ENCODE measurements around the gene CACNA1D.

CACNA1D gene

GRCh38 chr3:53798144-53798543 is 303.7 kb downstream of the CACNA1D start:
- ATAC-seq (replicated peaks; ENCODE audit: extremely low read depth, poor library complexity, severe bottlenecking) = no peak
- Mint-ChIP-seq H3K9me3 (no peaks in the 10 kb centered on the region), H3K27me3 (peaks cover 30% of the 10 kb centered on the region), H3K4me1 (no peaks in the 10 kb centered on the region), H3K4me3 (no peak overlapping the region), H3K36me3 (ENCODE audit: insufficient read depth) (peaks cover 1% of the 10 kb centered on the region), H3K27ac (ENCODE audit: low read depth) (no peak overlapping the region)
- DNase-seq (ENCODE audit: low spot score in 2 of 2) = no peak

- Mint-ChIP-seq H3K36me3 (ENCODE audit: insufficient read depth) (peaks cover 1% of the 10 kb centered on the region), H3K27ac (ENCODE audit: low read depth) (no peak overlapping the region), H3K27me3 (peaks cover 20% of the 10 kb centered on the region), H3K9me3 (no peaks in the 10 kb centered on the region), H3K4me3 (no peak overlapping the region), H3K4me1 (no peaks in the 10 kb centered on the region)
- ATAC-seq (replicated peaks; ENCODE audit: extremely low read depth, poor library complexity, severe bottlenecking) = no peak
- no peak for DNase-seq (ENCODE audit: low spot score in 2 of 2)
Measured at GRCh38 chr3:53799338-53799865, 305.0 kb downstream of the CACNA1D start.

- H3K36me3 Mint-ChIP-seq (ENCODE audit: insufficient read depth) = peaks cover 1% of the 10 kb centered on the region
- peaks cover 18% of the 10 kb centered on the region for H3K27me3 Mint-ChIP-seq
- no peaks in the 10 kb centered on the region for H3K9me3 Mint-ChIP-seq
- DNase-seq (ENCODE audit: low spot score in 2 of 2) (no peak), ATAC-seq (replicated peaks; ENCODE audit: extremely low read depth, poor library complexity, severe bottlenecking) (no peak)
- H3K4me1 Mint-ChIP-seq = no peaks in the 10 kb centered on the region
- H3K4me3 Mint-ChIP-seq = no peak overlapping the region
- H3K27ac Mint-ChIP-seq (ENCODE audit: low read depth) = no peak overlapping the region
Measured at GRCh38 chr3:53800041-53800906, 305.9 kb downstream of the CACNA1D start.

GRCh38 chr3:53801319-53801718 is 306.9 kb downstream of the CACNA1D start:
- no peak overlapping the region for H3K27ac Mint-ChIP-seq (ENCODE audit: low read depth)
- no peak for ATAC-seq (replicated peaks; ENCODE audit: extremely low read depth, poor library complexity, severe bottlenecking)
- H3K9me3 Mint-ChIP-seq = no peaks in the 10 kb centered on the region
- no peak for DNase-seq (ENCODE audit: low spot score in 2 of 2)
- H3K4me1 Mint-ChIP-seq = no peaks in the 10 kb centered on the region
- peaks cover 10% of the 10 kb centered on the region for H3K27me3 Mint-ChIP-seq
- no peak overlapping the region for H3K4me3 Mint-ChIP-seq
- H3K36me3 Mint-ChIP-seq (ENCODE audit: insufficient read depth) = peaks cover 1% of the 10 kb centered on the region

- Mint-ChIP-seq H3K36me3 (ENCODE audit: insufficient read depth) (peaks cover 1% of the 10 kb centered on the region), H3K27ac (ENCODE audit: low read depth) (no peak overlapping the region), H3K4me1 (no peaks in the 10 kb centered on the region), H3K27me3 (peaks cover 21% of the 10 kb centered on the region), H3K4me3 (no peak overlapping the region), H3K9me3 (no peaks in the 10 kb centered on the region)
- DNase-seq (ENCODE audit: low spot score in 2 of 2) = no peak
- ATAC-seq (replicated peaks; ENCODE audit: extremely low read depth, poor library complexity, severe bottlenecking) = no peak
Measured at GRCh38 chr3:53802256-53802880, 308.0 kb downstream of the CACNA1D start.

GRCh38 chr3:53803124-53803815 is 308.9 kb downstream of the CACNA1D start:
- no peaks in the 10 kb centered on the region for H3K4me1 Mint-ChIP-seq
- H3K9me3 Mint-ChIP-seq = no peaks in the 10 kb centered on the region
- H3K36me3 Mint-ChIP-seq (ENCODE audit: insufficient read depth) = no peaks in the 10 kb centered on the region
- H3K27ac Mint-ChIP-seq (ENCODE audit: low read depth) = no peak overlapping the region
- ATAC-seq (replicated peaks; ENCODE audit: extremely low read depth, poor library complexity, severe bottlenecking) = no peak
- DNase-seq (ENCODE audit: low spot score in 2 of 2) = no peak
- no peak overlapping the region for H3K4me3 Mint-ChIP-seq
- peaks cover 28% of the 10 kb centered on the region for H3K27me3 Mint-ChIP-seq

GRCh38 chr3:53803816-53804695 is 309.6 kb downstream of the CACNA1D start:
- H3K9me3 Mint-ChIP-seq = no peaks in the 10 kb centered on the region
- H3K27ac Mint-ChIP-seq (ENCODE audit: low read depth) = no peak overlapping the region
- DNase-seq (ENCODE audit: low spot score in 2 of 2) (no peak), ATAC-seq (replicated peaks; ENCODE audit: extremely low read depth, poor library complexity, severe bottlenecking) (no peak)
- H3K27me3 Mint-ChIP-seq = peaks cover 36% of the 10 kb centered on the region
- H3K36me3 Mint-ChIP-seq (ENCODE audit: insufficient read depth) = no peaks in the 10 kb centered on the region
- H3K4me1 Mint-ChIP-seq = no peaks in the 10 kb centered on the region
- no peak overlapping the region for H3K4me3 Mint-ChIP-seq

- H3K4me1 Mint-ChIP-seq = no peaks in the 10 kb centered on the region
- ATAC-seq (replicated peaks; ENCODE audit: extremely low read depth, poor library complexity, severe bottlenecking) (no peak), DNase-seq (ENCODE audit: low spot score in 2 of 2) (no peak)
- H3K4me3 Mint-ChIP-seq = no peak overlapping the region
- H3K9me3 Mint-ChIP-seq = no peaks in the 10 kb centered on the region
- H3K27me3 Mint-ChIP-seq = peaks cover 36% of the 10 kb centered on the region
- no peaks in the 10 kb centered on the region for H3K36me3 Mint-ChIP-seq (ENCODE audit: insufficient read depth)
- H3K27ac Mint-ChIP-seq (ENCODE audit: low read depth) = no peak overlapping the region
Measured at GRCh38 chr3:53804697-53805462, 310.5 kb downstream of the CACNA1D start.

- H3K9me3 Mint-ChIP-seq = no peaks in the 10 kb centered on the region
- H3K27me3 Mint-ChIP-seq = peaks cover 36% of the 10 kb centered on the region
- H3K4me1 Mint-ChIP-seq = no peaks in the 10 kb centered on the region
- no peak overlapping the region for H3K27ac Mint-ChIP-seq (ENCODE audit: low read depth)
- DNase-seq (ENCODE audit: low spot score in 2 of 2) (no peak), ATAC-seq (replicated peaks; ENCODE audit: extremely low read depth, poor library complexity, severe bottlenecking) (no peak)
- no peak overlapping the region for H3K4me3 Mint-ChIP-seq
- H3K36me3 Mint-ChIP-seq (ENCODE audit: insufficient read depth) = no peaks in the 10 kb centered on the region
Measured at GRCh38 chr3:53805463-53806159, 311.2 kb downstream of the CACNA1D start.

- no peaks in the 10 kb centered on the region for H3K9me3 Mint-ChIP-seq
- ATAC-seq (replicated peaks; ENCODE audit: extremely low read depth, poor library complexity, severe bottlenecking) (no peak), DNase-seq (ENCODE audit: low spot score in 2 of 2) (no peak)
- H3K27ac Mint-ChIP-seq (ENCODE audit: low read depth) = no peak overlapping the region
- H3K27me3 Mint-ChIP-seq = peaks cover 36% of the 10 kb centered on the region
- H3K36me3 Mint-ChIP-seq (ENCODE audit: insufficient read depth) = peaks cover 1% of the 10 kb centered on the region
- H3K4me3 Mint-ChIP-seq = no peak overlapping the region
- no peaks in the 10 kb centered on the region for H3K4me1 Mint-ChIP-seq
Measured at GRCh38 chr3:53806182-53807116, 312.0 kb downstream of the CACNA1D start.
